CD4-positive, alpha-beta T cell (primary cell): ENCODE results near the gene SLC5A3. TPM values are rescaled to one million over a fixed set of nuclear protein-coding genes. Genes with fewer than 3 reads are reported as not detected.
A peak's percentile ranks its signal among the peaks of the same experiment; 100 is the strongest.

Experiments used
- ATAC-seq: fragments of 200-7000 bp; cut with Tn5 transposase; one replicate; pipeline ENCODE4 v1.10.0; 2022; ENCODE audit warnings: mild to moderate bottlenecking; ENCODE audit not compliant: poor library complexity
- CTCF ChIA-PET: fragments of 350-600 bp; sonication (Branson Sonifier 250); formaldehyde crosslinking; loops from one replicate; lab custom pipeline; 2021; ENCODE audit warnings: antibody characterized with exemption, inconsistent platforms; lab: Charles Lee
- POLR2A ChIA-PET: fragments of 350-600 bp; sonication (Branson Sonifier 250); formaldehyde crosslinking; loops from one replicate; lab custom pipeline; 2021; ENCODE audit warnings: antibody characterized with exemption, inconsistent platforms; lab: Charles Lee
- DNase-seq, 14 experiments: peaks; one replicate each; pipeline ENCODE4 v3.0.0-alpha.2; 2013 to 2020; ENCODE audit warnings: mixed read lengths in 2 of 14
- H3K27ac ChIP-seq, 2 donors: one replicate each; pipeline versions ENCODE4 v1.5.1 to v1.7.0; 2013; ENCODE audit warnings: low read length in 2 of 2, low read depth in 1 of 2, mild to moderate bottlenecking in 1 of 2
- H3K27me3 ChIP-seq, 2 experiments: 1 replicate in 1 of 2; 2 replicates in 1 of 2; pipeline versions ENCODE4 v1.6.1 to v1.7.0; 2013; ENCODE audit warnings: low read length in 2 of 2, control low read depth in 1 of 2, mild to moderate bottlenecking in 1 of 2, moderate library complexity in 1 of 2; ENCODE audit not compliant: insufficient read depth in 2 of 2, control insufficient read depth in 1 of 2
- H3K36me3 ChIP-seq: one replicate; pipeline ENCODE4 v1.6.1; 2013; ENCODE audit warnings: low read length, control low read depth; ENCODE audit not compliant: insufficient read depth
- H3K4me1 ChIP-seq: one replicate; pipeline ENCODE4 v1.6.1; 2013; ENCODE audit warnings: low read length, control low read depth; ENCODE audit not compliant: insufficient read depth
- H3K4me3 ChIP-seq: one replicate; pipeline ENCODE4 v1.5.1; 2013; ENCODE audit warnings: mild to moderate bottlenecking, low read length, moderate library complexity
- H3K9me3 ChIP-seq, 2 experiments: 1 replicate in 1 of 2; 2 replicates in 1 of 2; pipeline versions ENCODE4 v1.6.1 to v1.7.0; 2013; ENCODE audit warnings: low read length in 2 of 2, mild to moderate bottlenecking in 2 of 2, control low read depth in 1 of 2, moderate library complexity in 1 of 2; ENCODE audit not compliant: control insufficient read depth in 1 of 2, insufficient read depth in 1 of 2
- H3K27ac Mint-ChIP-seq: one replicate; pipeline ENCODE4 v1.8.0; 2020; ENCODE audit warnings: mixed read lengths
- H3K27me3 Mint-ChIP-seq: one replicate; pipeline ENCODE4 v1.8.0; 2021; ENCODE audit warnings: mixed read lengths
- H3K36me3 Mint-ChIP-seq: one replicate; pipeline ENCODE4 v1.8.0; 2021; ENCODE audit warnings: low read depth, mixed read lengths
- H3K4me1 Mint-ChIP-seq: one replicate; pipeline ENCODE4 v1.8.0; 2021; ENCODE audit warnings: low read depth, mixed read lengths
- H3K4me3 Mint-ChIP-seq: one replicate; pipeline ENCODE4 v1.8.0; 2020; ENCODE audit warnings: mild to moderate bottlenecking, mixed read lengths
- H3K9me3 Mint-ChIP-seq: one replicate; pipeline ENCODE4 v1.8.0; 2020; ENCODE audit warnings: mixed read lengths
- intact Hi-C, 2 experiments: fragments of 100-400 bp; cut with DNase I in 1 of 2; cut with micrococcal nuclease in 1 of 2; formaldehyde crosslinking; loops; one replicate each; pipeline versions ENCODE4 v1.15.1 to v1.9.0; 2023 to 2025; cut with DNase I, micrococcal nuclease
- total RNA-seq, 174 experiments: library from RNA in 2 of 174; stranded (reverse) in 2 of 174; gene quantifications; one replicate each; pipeline ENCODE4 v1.2.3 and lab custom pipeline; 2021 to 2026
- TF ChIP-seq, protein P1 (sequence below): fragments of 200-600 bp; IDR thresholded peaks from one replicate; pipeline ENCODE4 v1.8.0; 2022; ENCODE audit warnings: antibody characterized with exemption, mild to moderate bottlenecking

SLC5A3 gene
- total RNA-seq, 2 experiments from 2014 or later, result 4.6 to 4.9 TPM

DNA sequence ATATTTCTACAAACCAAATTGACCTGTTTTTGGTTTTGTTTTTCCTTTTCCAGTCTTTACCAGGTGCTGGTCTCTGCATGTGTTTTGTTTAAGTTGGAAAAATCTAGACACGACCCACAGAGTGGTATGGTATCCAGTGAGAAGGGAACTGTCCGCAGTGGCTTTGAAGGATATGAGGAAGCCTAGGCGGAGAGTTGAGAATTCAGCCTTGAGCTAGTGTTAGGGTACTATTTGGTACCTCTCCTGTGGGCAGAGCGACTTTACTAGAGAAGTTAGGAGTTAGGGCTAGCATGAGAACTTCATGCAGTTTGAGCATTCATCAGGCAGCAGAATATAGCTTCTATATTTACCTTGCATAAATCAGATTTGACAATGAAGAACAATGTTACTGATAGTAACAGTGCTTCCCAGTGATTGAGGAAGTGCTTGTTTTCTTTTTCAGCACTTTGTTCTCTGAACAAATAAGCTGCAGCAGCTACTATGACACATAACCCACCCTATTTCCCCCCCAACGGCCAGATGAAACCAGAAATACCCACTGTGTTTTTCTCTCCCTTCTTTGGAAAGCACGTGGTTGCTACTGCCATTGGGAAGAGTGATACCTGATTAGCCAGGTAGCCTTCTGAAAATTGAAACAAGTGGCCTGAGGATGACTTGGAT, 19.0 kb downstream of the SLC5A3 start:
- Mint-ChIP-seq H3K9me3 (no peaks in the 10 kb centered on the region), H3K4me1 (peaks cover 74% of the 10 kb centered on the region), H3K27ac (peak overlapping the region; percentile 82), H3K4me3 (peak overlapping the region; percentile 21), H3K27me3 (no peaks in the 10 kb centered on the region), H3K36me3 (peaks cover 48% of the 10 kb centered on the region)
- Histone ChIP-seq H3K9me3 (no peaks in the 10 kb centered on the region), H3K4me3 (no peak overlapping the region), H3K36me3 (peaks cover 28% of the 10 kb centered on the region), H3K27ac (no peak overlapping the region), H3K4me1 (peaks cover 8% of the 10 kb centered on the region), H3K27me3 (no peaks in the 10 kb centered on the region)
- POLR2A ChIA-PET, result interaction anchor here (0.6 to 3.7 kb wide), 10 partner anchors 8 to 156 kb away, joined by 3 to 21 read pairs (median 4); partner anchors contain the start of genes MRPS6 and SLC5A3
- ATAC-seq (peak; percentile 79), DNase-seq (peak in 3 of 14 experiments; percentile 16 to 27 (median 19))
- TF ChIP-seq, protein P1, sequence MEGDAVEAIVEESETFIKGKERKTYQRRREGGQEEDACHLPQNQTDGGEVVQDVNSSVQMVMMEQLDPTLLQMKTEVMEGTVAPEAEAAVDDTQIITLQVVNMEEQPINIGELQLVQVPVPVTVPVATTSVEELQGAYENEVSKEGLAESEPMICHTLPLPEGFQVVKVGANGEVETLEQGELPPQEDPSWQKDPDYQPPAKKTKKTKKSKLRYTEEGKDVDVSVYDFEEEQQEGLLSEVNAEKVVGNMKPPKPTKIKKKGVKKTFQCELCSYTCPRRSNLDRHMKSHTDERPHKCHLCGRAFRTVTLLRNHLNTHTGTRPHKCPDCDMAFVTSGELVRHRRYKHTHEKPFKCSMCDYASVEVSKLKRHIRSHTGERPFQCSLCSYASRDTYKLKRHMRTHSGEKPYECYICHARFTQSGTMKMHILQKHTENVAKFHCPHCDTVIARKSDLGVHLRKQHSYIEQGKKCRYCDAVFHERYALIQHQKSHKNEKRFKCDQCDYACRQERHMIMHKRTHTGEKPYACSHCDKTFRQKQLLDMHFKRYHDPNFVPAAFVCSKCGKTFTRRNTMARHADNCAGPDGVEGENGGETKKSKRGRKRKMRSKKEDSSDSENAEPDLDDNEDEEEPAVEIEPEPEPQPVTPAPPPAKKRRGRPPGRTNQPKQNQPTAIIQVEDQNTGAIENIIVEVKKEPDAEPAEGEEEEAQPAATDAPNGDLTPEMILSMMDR, result no peak
- CTCF ChIA-PET, result interaction anchor here (1.0 to 4.3 kb wide), 9 partner anchors 9 to 256 kb away, joined by 3 to 20 read pairs (median 4); no protein-coding TSS in a partner anchor
- intact Hi-C loops, result loop anchor here in 1 of 2 experiments (5.0 kb wide), 1 partner anchor 35 kb away; no protein-coding TSS in a partner anchor

DNA sequence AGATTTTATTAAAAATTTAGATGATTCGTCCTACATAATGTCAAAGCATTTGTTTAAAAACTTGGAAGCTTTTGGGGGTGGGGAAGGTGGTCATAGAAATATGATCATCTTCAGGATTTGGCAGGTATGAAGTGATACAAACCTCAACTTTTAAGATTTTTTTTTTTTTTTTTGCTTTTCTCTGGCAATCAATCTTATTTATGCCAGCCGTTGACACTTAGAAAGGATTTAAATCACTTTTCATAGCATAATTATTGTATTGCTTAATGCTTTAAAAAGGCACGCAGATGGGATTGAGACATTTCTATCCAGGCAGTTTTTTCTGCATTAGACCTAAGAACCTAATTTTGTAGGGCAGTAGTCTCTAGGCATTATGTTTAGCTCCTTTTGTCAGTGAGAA, 19.7 kb downstream of the SLC5A3 start:
- Histone ChIP-seq H3K4me3 (no peak overlapping the region), H3K27ac (no peak overlapping the region), H3K36me3 (peaks cover 28% of the 10 kb centered on the region), H3K4me1 (peaks cover 5% of the 10 kb centered on the region), H3K9me3 (no peaks in the 10 kb centered on the region), H3K27me3 (no peaks in the 10 kb centered on the region)
- no peak overlapping the region for H3K4me3 Mint-ChIP-seq
- peaks cover 55% of the 10 kb centered on the region for H3K36me3 Mint-ChIP-seq
- CTCF ChIA-PET, result interaction anchor here (1.0 to 4.3 kb wide), 7 partner anchors 10 to 255 kb away, joined by 3 to 20 read pairs (median 4); no protein-coding TSS in a partner anchor
- DNase-seq, result no peak
- ATAC-seq, result no peak
- POLR2A ChIA-PET, result interaction anchor here (0.9 to 3.7 kb wide), 9 partner anchors 9 to 157 kb away, joined by 3 to 21 read pairs (median 4); partner anchors contain the start of genes MRPS6 and SLC5A3
- TF ChIP-seq, protein P1, result no peak
- peaks cover 81% of the 10 kb centered on the region for H3K4me1 Mint-ChIP-seq
- H3K9me3 Mint-ChIP-seq, result no peaks in the 10 kb centered on the region
- H3K27ac Mint-ChIP-seq, result peak overlapping the region; percentile 82
- intact Hi-C loops, result loop anchor here in 1 of 2 experiments (5.0 kb wide), 1 partner anchor 34 kb away; no protein-coding TSS in a partner anchor
- H3K27me3 Mint-ChIP-seq, result no peaks in the 10 kb centered on the region

DNA sequence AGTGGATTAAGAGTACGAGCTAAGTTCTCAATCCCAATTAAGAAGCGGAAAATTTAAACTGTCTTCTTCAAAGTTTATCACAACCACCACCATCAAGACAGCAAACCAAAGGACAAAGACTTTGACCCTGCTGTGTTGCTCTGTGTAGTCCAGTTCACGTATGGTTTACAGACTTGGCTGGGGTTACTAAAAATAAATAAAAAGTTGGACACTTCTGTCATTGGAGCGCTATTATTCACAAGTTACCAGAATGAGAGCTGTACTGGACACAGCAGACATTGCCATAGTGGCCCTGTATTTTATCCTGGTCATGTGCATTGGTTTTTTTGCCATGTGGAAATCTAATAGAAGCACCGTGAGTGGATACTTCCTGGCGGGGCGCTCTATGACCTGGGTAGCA, 21.6 kb downstream of the SLC5A3 start:
- ChIA-PET CTCF (interaction anchor here (0.8 to 2.3 kb wide), 3 partner anchors 8 to 187 kb away, joined by 3 to 10 read pairs (median 4); no protein-coding TSS in a partner anchor), POLR2A (interaction anchor here (1.1 to 1.8 kb wide), 2 partner anchors 17 to 20 kb away, joined by 4 to 6 read pairs; no protein-coding TSS in a partner anchor)
- TF ChIP-seq, protein P1, result no peak
- peaks cover 2% of the 10 kb centered on the region for H3K4me1 ChIP-seq
- Mint-ChIP-seq H3K27ac (peak overlapping the region; percentile 79), H3K4me3 (no peak overlapping the region), H3K9me3 (no peaks in the 10 kb centered on the region), H3K36me3 (peaks cover 65% of the 10 kb centered on the region), H3K4me1 (peaks cover 91% of the 10 kb centered on the region), H3K27me3 (no peaks in the 10 kb centered on the region)
- no peak for ATAC-seq
- DNase-seq, result no peak
- intact Hi-C loops, result loop anchor here in 1 of 2 experiments (5.0 kb wide), 1 partner anchor 32 kb away; no protein-coding TSS in a partner anchor
- H3K27ac ChIP-seq, result no peak overlapping the region
- H3K4me3 ChIP-seq, result no peak overlapping the region
- H3K9me3 ChIP-seq, result no peaks in the 10 kb centered on the region
- peaks cover 28% of the 10 kb centered on the region for H3K36me3 ChIP-seq
- H3K27me3 ChIP-seq, result no peaks in the 10 kb centered on the region
